Spinal cord (tissue), 10 donors: Measurements from ENCODE around the gene DCST2. TPM values are rescaled to one million over a fixed set of nuclear protein-coding genes. Genes with fewer than 3 reads are reported as not detected.

Experiments
- DNase-seq, 6 donors: peaks; one replicate each; pipeline versions ENCODE4 v3.0.0 to v3.0.0-alpha.2; 2013 to 2015; ENCODE audit warnings: low spot score in 6 of 6, low read depth in 4 of 6
- H3K27ac ChIP-seq: one replicate; pipeline ENCODE4 v1.5.1; 2013; ENCODE audit warnings: low read depth, low read length, control low read depth
- H3K27me3 ChIP-seq: one replicate; pipeline ENCODE4 v1.6.1; 2013; ENCODE audit warnings: low read length; ENCODE audit not compliant: control insufficient read depth, insufficient read depth
- H3K36me3 ChIP-seq: one replicate; pipeline ENCODE4 v1.6.1; 2013; ENCODE audit warnings: low read length; ENCODE audit not compliant: control insufficient read depth, insufficient read depth
- H3K4me1 ChIP-seq: one replicate; pipeline ENCODE4 v1.6.1; 2013; ENCODE audit warnings: low read length; ENCODE audit not compliant: control insufficient read depth, insufficient read depth
- H3K4me3 ChIP-seq: one replicate; pipeline ENCODE4 v1.5.1; 2013; ENCODE audit warnings: low read depth, low read length, control low read depth
- H3K9me3 ChIP-seq: one replicate; pipeline ENCODE4 v1.6.1; 2013; ENCODE audit warnings: low read length; ENCODE audit not compliant: control insufficient read depth, insufficient read depth
- WGBS: methylation state at CpG from one replicate; pipeline ENCODE4 v1.1.5; 2013; ENCODE audit warnings: missing lambda C conversion rate; ENCODE audit not compliant: insufficient coverage; 5-methylcytosine and 5-hydroxymethylcytosine counted together
- polyA plus RNA-seq, 2 donors: library from polyadenylated mRNA; unstranded; fragments of 120-200 nt; gene quantifications; one replicate each; pipeline ENCODE4 v1.2.1, GENCODE V29; 2013; ENCODE audit not compliant: insufficient read length in 2 of 2
- total RNA-seq, 2 donors: library from RNA; depleted of rRNA in 1 of 2; stranded (reverse); fragments of 120-200 nt in 1 of 2; fragments of >200 nt in 1 of 2; gene quantifications; one replicate each; pipeline versions ENCODE4 v1.2.3 to v1.2.4, GENCODE V29; 2013 to 2014
- donor health status: healthy.

The DCST2 gene
- total and polyA plus RNA-seq, 4 donors, result 0.10 to 1.2 (median 1.1) TPM

GRCh38 chr1:155069551-155070157 lies 36.1 kb upstream of the DCST2 start:
- WGBS, result no CpG with 5 or more reads among the region's 7 CpGs
- DNase-seq, result peak in 1 of 6 donors; percentile 48

GRCh38 chr1:155068599-155068998 lies 35.0 kb upstream of the DCST2 start:
- H3K27ac ChIP-seq, result no peak overlapping the region
- DNase-seq, result no peak
- H3K9me3 ChIP-seq, result no peaks in the 10 kb centered on the region
- no peak overlapping the region for H3K4me3 ChIP-seq
- peaks cover 4% of the 10 kb centered on the region for H3K36me3 ChIP-seq
- peaks cover 40% of the 10 kb centered on the region for H3K4me1 ChIP-seq
- 100% methylated on average over 1 of the region's 3 CpGs for WGBS
- no peaks in the 10 kb centered on the region for H3K27me3 ChIP-seq

More at GRCh38 chr1:155069551-155070157, 36.1 kb upstream of the DCST2 start:
- Histone ChIP-seq H3K9me3 (no peaks in the 10 kb centered on the region), H3K4me3 (peak overlapping the region; percentile 9), H3K27me3 (no peaks in the 10 kb centered on the region), H3K27ac (peak overlapping the region; percentile 33), H3K4me1 (peaks cover 34% of the 10 kb centered on the region), H3K36me3 (peaks cover 4% of the 10 kb centered on the region)

GRCh38 chr1:155066777-155067176 lies 33.2 kb upstream of the DCST2 start:
- peaks cover 11% of the 10 kb centered on the region for H3K27me3 ChIP-seq
- no peak for DNase-seq
- H3K4me1 ChIP-seq, result peaks cover 56% of the 10 kb centered on the region
- no peaks in the 10 kb centered on the region for H3K9me3 ChIP-seq
- WGBS, result 93% methylated on average over 7 of the region's 8 CpGs
- H3K36me3 ChIP-seq, result peaks cover 8% of the 10 kb centered on the region
- H3K4me3 ChIP-seq, result no peak overlapping the region
- no peak overlapping the region for H3K27ac ChIP-seq

GRCh38 chr1:155064832-155065429 lies 31.4 kb upstream of the DCST2 start:
- H3K27me3 ChIP-seq, result peaks cover 11% of the 10 kb centered on the region
- H3K27ac ChIP-seq, result no peak overlapping the region
- H3K9me3 ChIP-seq, result no peaks in the 10 kb centered on the region
- WGBS, result 83% methylated on average over 2 of the region's 5 CpGs
- peaks cover 45% of the 10 kb centered on the region for H3K4me1 ChIP-seq
- peaks cover 24% of the 10 kb centered on the region for H3K36me3 ChIP-seq
- H3K4me3 ChIP-seq, result no peak overlapping the region
- no peak for DNase-seq

GRCh38 chr1:155064111-155064831 lies 30.7 kb upstream of the DCST2 start:
- H3K36me3 ChIP-seq, result peaks cover 26% of the 10 kb centered on the region
- H3K27ac ChIP-seq, result no peak overlapping the region
- peak overlapping the region; percentile 92 for H3K4me3 ChIP-seq
- peak in 1 of 6 donors; percentile 52 for DNase-seq
- H3K4me1 ChIP-seq, result peaks cover 39% of the 10 kb centered on the region
- peaks cover 11% of the 10 kb centered on the region for H3K27me3 ChIP-seq
- H3K9me3 ChIP-seq, result no peaks in the 10 kb centered on the region
- WGBS, result 0% methylated on average over 11 of the region's 14 CpGs

GRCh38 chr1:155063550-155064110 lies 30.0 kb upstream of the DCST2 start, which contains the start of gene EFNA4:
Gene EFNA4, plus strand, starts transcription at chr1:155063740. Its CDS starts 84 bp downstream, at chr1:155063824.
- WGBS, result 0% methylated on average over 47 of the region's 57 CpGs
- Histone ChIP-seq H3K4me3 (peak within 1 kb of the TSS; percentile 92), H3K4me1 (peaks cover 36% of the 10 kb centered on the region), H3K27me3 (peaks cover 11% of the 10 kb centered on the region), H3K27ac (peak within 1 kb of the TSS; percentile 94), H3K9me3 (no peaks in the 10 kb centered on the region), H3K36me3 (peaks cover 30% of the 10 kb centered on the region)
- DNase-seq, result peak in 2 of 6 donors; percentile 93 to 94

GRCh38 chr1:155062702-155063411 lies 29.3 kb upstream of the DCST2 start:
- Histone ChIP-seq H3K4me1 (peaks cover 36% of the 10 kb centered on the region), H3K9me3 (no peaks in the 10 kb centered on the region), H3K27me3 (peaks cover 11% of the 10 kb centered on the region), H3K36me3 (peaks cover 38% of the 10 kb centered on the region), H3K27ac (no peak overlapping the region), H3K4me3 (peak overlapping the region; percentile 92)
- WGBS, result 5% methylated on average over 41 of the region's 46 CpGs
- peak in 2 of 6 donors; percentile 54 to 59 for DNase-seq

- Histone ChIP-seq H3K36me3 (peaks cover 44% of the 10 kb centered on the region), H3K4me1 (peaks cover 36% of the 10 kb centered on the region), H3K9me3 (no peaks in the 10 kb centered on the region), H3K27ac (no peak overlapping the region), H3K4me3 (no peak overlapping the region), H3K27me3 (peaks cover 11% of the 10 kb centered on the region)
- 9% methylated on average over 28 of the region's 29 CpGs for WGBS
- DNase-seq, result no peak
Observed at GRCh38 chr1:155062151-155062686, 28.6 kb upstream of the DCST2 start.
